Measurements from ENCODE around the gene CBLIF.

DNA sequence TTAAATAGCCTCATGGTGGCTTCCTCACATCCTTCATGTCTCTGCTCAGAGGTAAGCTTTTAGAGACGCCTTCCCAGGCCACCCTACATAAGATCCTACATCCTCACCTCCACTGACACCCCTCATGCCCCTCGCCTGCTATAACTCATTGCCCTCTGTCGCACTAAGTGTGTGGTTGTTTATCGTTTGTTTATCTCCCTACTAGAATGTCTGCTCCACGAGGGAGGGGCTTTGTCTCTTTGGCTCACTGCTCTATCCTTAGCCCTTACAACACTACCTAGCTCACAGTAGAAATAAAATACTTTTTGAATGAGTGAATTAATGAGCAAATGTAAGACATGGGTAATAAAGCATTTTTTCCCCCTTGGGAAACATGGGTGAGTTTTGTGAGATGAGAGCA lies 1.3 kb upstream of the CBLIF start:
- TF ChIP-seq, protein P1, sequence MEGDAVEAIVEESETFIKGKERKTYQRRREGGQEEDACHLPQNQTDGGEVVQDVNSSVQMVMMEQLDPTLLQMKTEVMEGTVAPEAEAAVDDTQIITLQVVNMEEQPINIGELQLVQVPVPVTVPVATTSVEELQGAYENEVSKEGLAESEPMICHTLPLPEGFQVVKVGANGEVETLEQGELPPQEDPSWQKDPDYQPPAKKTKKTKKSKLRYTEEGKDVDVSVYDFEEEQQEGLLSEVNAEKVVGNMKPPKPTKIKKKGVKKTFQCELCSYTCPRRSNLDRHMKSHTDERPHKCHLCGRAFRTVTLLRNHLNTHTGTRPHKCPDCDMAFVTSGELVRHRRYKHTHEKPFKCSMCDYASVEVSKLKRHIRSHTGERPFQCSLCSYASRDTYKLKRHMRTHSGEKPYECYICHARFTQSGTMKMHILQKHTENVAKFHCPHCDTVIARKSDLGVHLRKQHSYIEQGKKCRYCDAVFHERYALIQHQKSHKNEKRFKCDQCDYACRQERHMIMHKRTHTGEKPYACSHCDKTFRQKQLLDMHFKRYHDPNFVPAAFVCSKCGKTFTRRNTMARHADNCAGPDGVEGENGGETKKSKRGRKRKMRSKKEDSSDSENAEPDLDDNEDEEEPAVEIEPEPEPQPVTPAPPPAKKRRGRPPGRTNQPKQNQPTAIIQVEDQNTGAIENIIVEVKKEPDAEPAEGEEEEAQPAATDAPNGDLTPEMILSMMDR (IDR thresholded peaks at IDR 0.05; ENCODE audit: borderline replicate concordance, extremely low read depth, low read length, poor library complexity, severe bottlenecking) = no peak
- no peak for TF ChIP-seq EZH2 (IDR thresholded peaks at IDR 0.05; ENCODE audit: borderline replicate concordance, low read depth, low read length, severe bottlenecking)

All from DND-41 (cell line).